ENCODE data around the gene BAHCC1.

Gene BAHCC1

DNA sequence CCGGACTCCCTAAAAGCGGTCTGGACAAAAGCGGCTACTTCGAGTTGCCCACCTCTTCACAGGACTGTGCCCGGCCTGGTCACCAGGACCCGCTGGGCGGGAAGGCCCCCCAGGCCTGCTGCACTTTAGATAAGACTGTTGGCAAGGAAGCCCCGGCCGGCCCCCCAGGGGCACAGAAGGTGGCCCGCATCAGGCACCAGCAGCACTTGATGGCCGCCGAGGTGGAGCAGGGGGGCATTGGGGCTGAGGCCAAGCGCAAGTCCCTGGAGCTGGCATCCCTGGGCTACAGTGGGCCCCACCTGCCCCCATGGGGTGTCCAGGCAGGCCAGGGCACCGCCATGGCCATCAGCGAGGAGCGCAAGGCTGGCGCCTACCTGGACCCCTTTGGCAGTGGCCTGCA is 47.5 kb downstream of the BAHCC1 start:
- no peak overlapping the region for H3K4me3 ChIP-seq (ENCODE audit: low read depth, low read length)
- no peak for TF ChIP-seq CTCF (IDR thresholded peaks at IDR 0.05; ENCODE audit: control insufficient read depth, extremely low read depth, insufficient read depth)

DNA sequence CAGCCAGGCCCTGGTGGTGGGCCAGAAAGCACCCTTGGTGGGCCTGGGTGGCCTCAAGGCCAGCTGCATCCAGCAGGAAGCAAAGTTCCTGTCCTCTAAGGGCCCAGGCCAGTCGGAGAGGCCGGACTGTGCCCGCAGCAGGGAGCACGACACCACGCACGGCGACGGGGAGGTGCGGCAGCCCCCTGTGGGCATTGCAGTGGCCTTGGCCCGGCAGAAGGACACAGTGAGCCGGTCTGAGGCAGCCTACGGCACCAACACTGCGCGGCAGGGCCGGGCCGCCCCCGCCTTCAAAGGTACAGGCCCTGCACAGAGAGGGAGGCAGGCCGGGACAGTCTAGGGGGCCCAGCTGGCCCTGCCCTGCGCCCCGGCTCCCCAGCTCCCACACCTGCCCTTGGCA is 48.0 kb downstream of the BAHCC1 start:
- no peak for DNase-seq (ENCODE audit: low read depth)
- no peak overlapping the region for H3K4me3 ChIP-seq (ENCODE audit: low read depth, low read length)
- no peak for TF ChIP-seq CTCF (IDR thresholded peaks at IDR 0.05; ENCODE audit: control insufficient read depth, extremely low read depth, insufficient read depth)

More for the DNA sequence above, 47.5 kb downstream of the BAHCC1 start:
- no peak for DNase-seq (ENCODE audit: low read depth)

GRCh38 chr17:81444610-81445339 is 49.5 kb downstream of the BAHCC1 start:
- no peak for TF ChIP-seq CTCF (IDR thresholded peaks at IDR 0.05; ENCODE audit: control insufficient read depth, extremely low read depth, insufficient read depth)
- no peak overlapping the region for H3K4me3 ChIP-seq (ENCODE audit: low read depth, low read length)
- DNase-seq (ENCODE audit: low read depth), result no peak

DNA sequence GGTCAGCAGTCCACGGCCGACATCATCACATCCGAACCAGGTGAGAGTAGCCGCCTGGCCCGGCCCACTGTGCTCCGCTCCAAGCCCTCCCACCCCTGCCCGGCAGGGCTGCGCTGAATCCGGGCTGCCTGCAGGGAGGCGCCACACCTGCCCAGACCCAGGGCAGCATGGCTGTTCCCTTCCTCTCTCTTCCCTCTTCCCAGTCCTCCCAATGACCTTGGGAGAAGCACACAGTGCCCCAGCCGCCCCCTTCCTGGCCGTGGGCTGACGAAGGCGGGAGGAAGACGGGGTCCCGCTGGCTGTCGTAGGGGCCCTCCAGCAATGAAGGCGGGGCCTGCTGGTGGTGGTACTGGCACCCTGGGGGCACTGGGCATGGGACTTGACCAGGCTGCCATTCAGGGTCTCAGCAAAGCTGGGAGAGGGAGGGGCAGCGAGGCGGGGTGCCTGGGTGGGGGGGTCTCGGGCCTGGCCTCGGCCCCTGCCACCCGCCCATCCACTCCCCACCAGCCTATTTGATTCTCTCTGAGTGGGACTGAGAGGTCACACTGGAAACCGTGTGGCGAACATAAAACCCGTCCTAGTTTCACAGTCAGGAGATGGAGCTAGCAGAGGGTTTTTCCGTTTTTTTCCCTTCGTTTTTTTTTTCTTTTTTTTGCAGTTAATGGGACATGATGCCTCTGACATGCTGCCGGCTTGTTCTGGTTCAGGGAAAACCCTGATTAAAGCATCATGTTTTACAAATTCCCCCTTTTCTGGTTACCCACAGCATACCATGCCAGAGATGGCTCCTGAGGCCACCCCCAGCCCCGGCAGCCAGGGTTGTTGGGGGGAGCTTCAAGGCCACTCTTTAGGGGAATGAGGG is 50.6 kb downstream of the BAHCC1 start:
- no peak overlapping the region for H3K4me3 ChIP-seq (ENCODE audit: low read depth, low read length)
- DNase-seq (ENCODE audit: low read depth), result no peak
- TF ChIP-seq CTCF (IDR thresholded peaks at IDR 0.05; ENCODE audit: control insufficient read depth, extremely low read depth, insufficient read depth), result no peak

GRCh38 chr17:81447331-81447933 is 52.2 kb downstream of the BAHCC1 start:
- DNase-seq (ENCODE audit: low read depth), result no peak
- TF ChIP-seq CTCF (IDR thresholded peaks at IDR 0.05; ENCODE audit: control insufficient read depth, extremely low read depth, insufficient read depth), result no peak

DNA sequence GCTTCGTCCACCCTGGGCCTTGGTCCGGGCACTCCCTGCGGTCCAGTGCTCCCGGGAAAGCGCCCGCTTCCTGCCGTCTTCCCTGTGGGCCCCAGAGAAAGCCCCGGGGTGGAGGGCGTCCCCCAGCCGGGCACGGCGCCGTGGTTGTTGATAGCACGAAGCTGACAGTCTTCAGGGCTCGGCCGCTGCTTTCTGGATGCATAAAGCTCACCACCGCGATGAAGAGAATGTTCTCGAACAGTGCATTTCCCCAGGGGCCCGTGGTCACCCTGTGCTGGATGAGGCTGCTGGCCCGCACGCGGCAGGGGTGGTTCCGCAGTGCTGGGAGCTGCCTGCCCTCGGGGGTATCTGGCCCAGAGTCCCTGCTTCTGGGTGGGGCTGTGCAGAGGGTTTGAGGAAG is 53.2 kb downstream of the BAHCC1 start:
- no peak overlapping the region for H3K4me3 ChIP-seq (ENCODE audit: low read depth, low read length)

More at GRCh38 chr17:81447331-81447933, 52.2 kb downstream of the BAHCC1 start:
- no peak overlapping the region for H3K4me3 ChIP-seq (ENCODE audit: low read depth, low read length)

More for the DNA sequence above, 53.2 kb downstream of the BAHCC1 start:
- TF ChIP-seq CTCF (IDR thresholded peaks at IDR 0.05; ENCODE audit: control insufficient read depth, extremely low read depth, insufficient read depth), result no peak
- DNase-seq (ENCODE audit: low read depth), result no peak

All from LNCaP clone FGC (cell line).